HG02678 (cell line): ENCODE measurements around the gene SEMA3C.
"Not testable (repeated sequence)": the region's sequence is repeated elsewhere in the genome, so short reads cannot be mapped to it uniquely, and the experiment has no call there.

ENCODE experiments used
- ATAC-seq: cut with Tn5 transposase; IDR thresholded peaks from one replicate; pipeline ENCODE4 v1.9.1; 2021; ENCODE audit warnings: mild to moderate bottlenecking, moderate library complexity; ENCODE audit not compliant: unreplicated experiment

SEMA3C gene

GRCh38 chr7:80929619-80930018 is 10.8 kb upstream of the SEMA3C start:
- no peak for ATAC-seq

GRCh38 chr7:80926955-80927354 is 8.1 kb upstream of the SEMA3C start:
- ATAC-seq: not testable (repeated sequence)

- no peak for ATAC-seq
Measured at GRCh38 chr7:80924090-80924489, 5.2 kb upstream of the SEMA3C start.

GRCh38 chr7:80923211-80923612 is 4.4 kb upstream of the SEMA3C start:
- no peak for ATAC-seq

GRCh38 chr7:80922253-80923049 is 3.6 kb upstream of the SEMA3C start:
- ATAC-seq: no peak

- no peak for ATAC-seq
Measured at GRCh38 chr7:80921130-80921529, 2.3 kb upstream of the SEMA3C start.

- ATAC-seq: peak; percentile 64
Measured at GRCh38 chr7:80918399-80918798, 452 bp downstream of the SEMA3C start.

- no peak for ATAC-seq
Measured at GRCh38 chr7:80916770-80917741, 1.8 kb downstream of the SEMA3C start.

- ATAC-seq: no peak
Measured at GRCh38 chr7:80910228-80910627, 8.6 kb downstream of the SEMA3C start.

GRCh38 chr7:80908360-80908797 is 10.5 kb downstream of the SEMA3C start:
- no peak for ATAC-seq

GRCh38 chr7:80907612-80908011 is 11.2 kb downstream of the SEMA3C start:
- ATAC-seq: no peak

- no peak for ATAC-seq
Measured at GRCh38 chr7:80907141-80907601, 11.7 kb downstream of the SEMA3C start.

GRCh38 chr7:80905334-80905733 is 13.5 kb downstream of the SEMA3C start:
- no peak for ATAC-seq

GRCh38 chr7:80902716-80903308 is 16.0 kb downstream of the SEMA3C start:
- no peak for ATAC-seq

GRCh38 chr7:80902019-80902418 is 16.8 kb downstream of the SEMA3C start:
- no peak for ATAC-seq

GRCh38 chr7:80900583-80901576 is 18.0 kb downstream of the SEMA3C start:
- ATAC-seq: no peak

GRCh38 chr7:80896906-80897598 is 21.8 kb downstream of the SEMA3C start:
- no peak for ATAC-seq

GRCh38 chr7:80895056-80895455 is 23.8 kb downstream of the SEMA3C start:
- no peak for ATAC-seq

- ATAC-seq: no peak
Measured at GRCh38 chr7:80891259-80891544, 27.6 kb downstream of the SEMA3C start.
